ENCODE results near the gene ZNF497. TPM values are rescaled to one million over a fixed set of nuclear protein-coding genes. Genes with fewer than 3 reads are reported as not detected.
A peak's percentile ranks its signal among the peaks of the same experiment; 100 is the strongest.

ZNF497 gene
- total and polyA plus RNA-seq, 2 of the 13 experiments (the other 11 are each of a cell fraction or from before 2014, with no cell fraction given), result 1.5 to 1.9 TPM

- in situ Hi-C loops (cut with HindIII; ENCODE audit: extremely low pct_ligation_motif_present, low pct_unique_long_range_greater_than_20kb), result no loop called here
- CTCF ChIA-PET (ENCODE audit: low intra/inter-chr PET ratio, low total read pairs), result no interaction called here
- BruUV-seq (replicated peaks), result no TSS peak
- TF ChIP-seq HBP1 (CRISPR knock-in tag; IDR thresholded peaks at IDR 0.05; ENCODE audit: low read depth) (no peak), ZNF678 (CRISPR knock-in tag; IDR thresholded peaks at IDR 0.05) (no peak), DNMT3B (CRISPR knock-in tag; conservative IDR thresholded peaks at IDR 0.05) (no peak), TCF7L2 (IDR thresholded peaks at IDR 0.05; ENCODE audit: low read depth, low read length) (no peak), ZNF83 (CRISPR knock-in tag; IDR thresholded peaks at IDR 0.05; ENCODE audit: borderline replicate concordance) (no peak), KMT2B (CRISPR knock-in tag; IDR thresholded peaks at IDR 0.05) (no peak), ZNF431 (CRISPR knock-in tag; IDR thresholded peaks at IDR 0.05; ENCODE audit: borderline replicate concordance, low read depth) (no peak), REPIN1 (CRISPR knock-in tag; IDR thresholded peaks at IDR 0.05; ENCODE audit: borderline replicate concordance, low read depth) (no peak), ZNF10 (CRISPR knock-in tag; IDR thresholded peaks at IDR 0.05; ENCODE audit: borderline replicate concordance, low read depth) (no peak), SALL2 (CRISPR knock-in tag; IDR thresholded peaks at IDR 0.05) (no peak), MAFK (conservative IDR thresholded peaks at IDR 0.05 in 1 of 2, IDR thresholded peaks at IDR 0.05 in 1 of 2; ENCODE audit: low read length in 2 of 2) (no peak), CHCHD3 (CRISPR knock-in tag; IDR thresholded peaks at IDR 0.05) (no peak), NR1H2 (CRISPR knock-in tag; IDR thresholded peaks at IDR 0.05; ENCODE audit: borderline replicate concordance, low read depth) (no peak)
- TF ChIP-seq, protein P1, sequence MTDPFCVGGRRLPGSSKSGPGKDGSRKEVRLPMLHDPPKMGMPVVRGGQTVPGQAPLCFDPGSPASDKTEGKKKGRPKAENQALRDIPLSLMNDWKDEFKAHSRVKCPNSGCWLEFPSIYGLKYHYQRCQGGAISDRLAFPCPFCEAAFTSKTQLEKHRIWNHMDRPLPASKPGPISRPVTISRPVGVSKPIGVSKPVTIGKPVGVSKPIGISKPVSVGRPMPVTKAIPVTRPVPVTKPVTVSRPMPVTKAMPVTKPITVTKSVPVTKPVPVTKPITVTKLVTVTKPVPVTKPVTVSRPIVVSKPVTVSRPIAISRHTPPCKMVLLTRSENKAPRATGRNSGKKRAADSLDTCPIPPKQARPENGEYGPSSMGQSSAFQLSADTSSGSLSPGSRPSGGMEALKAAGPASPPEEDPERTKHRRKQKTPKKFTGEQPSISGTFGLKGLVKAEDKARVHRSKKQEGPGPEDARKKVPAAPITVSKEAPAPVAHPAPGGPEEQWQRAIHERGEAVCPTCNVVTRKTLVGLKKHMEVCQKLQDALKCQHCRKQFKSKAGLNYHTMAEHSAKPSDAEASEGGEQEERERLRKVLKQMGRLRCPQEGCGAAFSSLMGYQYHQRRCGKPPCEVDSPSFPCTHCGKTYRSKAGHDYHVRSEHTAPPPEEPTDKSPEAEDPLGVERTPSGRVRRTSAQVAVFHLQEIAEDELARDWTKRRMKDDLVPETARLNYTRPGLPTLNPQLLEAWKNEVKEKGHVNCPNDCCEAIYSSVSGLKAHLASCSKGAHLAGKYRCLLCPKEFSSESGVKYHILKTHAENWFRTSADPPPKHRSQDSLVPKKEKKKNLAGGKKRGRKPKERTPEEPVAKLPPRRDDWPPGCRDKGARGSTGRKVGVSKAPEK (CRISPR knock-in tag; IDR thresholded peaks at IDR 0.05; ENCODE audit: borderline replicate concordance), result no peak
- TF ChIP-seq, protein P2, sequence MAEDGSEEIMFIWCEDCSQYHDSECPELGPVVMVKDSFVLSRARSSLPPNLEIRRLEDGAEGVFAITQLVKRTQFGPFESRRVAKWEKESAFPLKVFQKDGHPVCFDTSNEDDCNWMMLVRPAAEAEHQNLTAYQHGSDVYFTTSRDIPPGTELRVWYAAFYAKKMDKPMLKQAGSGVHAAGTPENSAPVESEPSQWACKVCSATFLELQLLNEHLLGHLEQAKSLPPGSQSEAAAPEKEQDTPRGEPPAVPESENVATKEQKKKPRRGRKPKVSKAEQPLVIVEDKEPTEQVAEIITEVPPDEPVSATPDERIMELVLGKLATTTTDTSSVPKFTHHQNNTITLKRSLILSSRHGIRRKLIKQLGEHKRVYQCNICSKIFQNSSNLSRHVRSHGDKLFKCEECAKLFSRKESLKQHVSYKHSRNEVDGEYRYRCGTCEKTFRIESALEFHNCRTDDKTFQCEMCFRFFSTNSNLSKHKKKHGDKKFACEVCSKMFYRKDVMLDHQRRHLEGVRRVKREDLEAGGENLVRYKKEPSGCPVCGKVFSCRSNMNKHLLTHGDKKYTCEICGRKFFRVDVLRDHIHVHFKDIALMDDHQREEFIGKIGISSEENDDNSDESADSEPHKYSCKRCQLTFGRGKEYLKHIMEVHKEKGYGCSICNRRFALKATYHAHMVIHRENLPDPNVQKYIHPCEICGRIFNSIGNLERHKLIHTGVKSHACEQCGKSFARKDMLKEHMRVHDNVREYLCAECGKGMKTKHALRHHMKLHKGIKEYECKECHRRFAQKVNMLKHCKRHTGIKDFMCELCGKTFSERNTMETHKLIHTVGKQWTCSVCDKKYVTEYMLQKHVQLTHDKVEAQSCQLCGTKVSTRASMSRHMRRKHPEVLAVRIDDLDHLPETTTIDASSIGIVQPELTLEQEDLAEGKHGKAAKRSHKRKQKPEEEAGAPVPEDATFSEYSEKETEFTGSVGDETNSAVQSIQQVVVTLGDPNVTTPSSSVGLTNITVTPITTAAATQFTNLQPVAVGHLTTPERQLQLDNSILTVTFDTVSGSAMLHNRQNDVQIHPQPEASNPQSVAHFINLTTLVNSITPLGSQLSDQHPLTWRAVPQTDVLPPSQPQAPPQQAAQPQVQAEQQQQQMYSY (CRISPR knock-in tag; IDR thresholded peaks at IDR 0.05), result no peak
These were observed 16.7 kb upstream of the ZNF497 start for GRCh38 chr19:58379246-58379645.

More at GRCh38 chr19:58379246-58379645, 16.7 kb upstream of the ZNF497 start:
- Histone ChIP-seq H2AFZ (ENCODE audit: low read length) (no peak overlapping the region), H3K79me2 (ENCODE audit: insufficient read depth, low read length) (no peaks in the 10 kb centered on the region), H3K27ac (ENCODE audit: extremely low read length, insufficient read depth, low read length) (no peak overlapping the region), H3K4me3 (replicated peaks in 1 of 3; ENCODE audit: insufficient read depth in 1 of 3, low read depth in 2 of 3, low read length in 3 of 3) (peak overlapping the region in 1 of 3 experiments; percentile 81; a peak in 3 of 6 replicates), H3K4me2 (ENCODE audit: low read depth, low read length) (peak overlapping the region; percentile 100), H3K36me3 (replicated peaks in 1 of 2; ENCODE audit: control insufficient read depth in 1 of 2, insufficient read depth in 2 of 2, low read length in 2 of 2) (no peaks in the 10 kb centered on the region), H3K9ac (ENCODE audit: insufficient read depth, low read depth, low read length) (peak overlapping the region; percentile 84), H3K9me3 (ENCODE audit: low read length) (no peaks in the 10 kb centered on the region), H4K20me1 (ENCODE audit: insufficient read depth, low read length) (no peaks in the 10 kb centered on the region), H3K27me3 (ENCODE audit: control insufficient read depth in 1 of 2, insufficient read depth in 2 of 2, low read length in 2 of 2) (no peaks in the 10 kb centered on the region), H3K4me1 (ENCODE audit: insufficient read depth, low read length) (peaks cover 18% of the 10 kb centered on the region)
- FAIRE-seq (no peak), DNase-seq (ENCODE audit: low spot score) (no peak), ATAC-seq (no peak)
- intact Hi-C loops (cut with micrococcal nuclease; ENCODE audit: unreplicated experiment), result no loop called here
- 76% methylated on average over 4 of the region's 6 CpGs for WGBS (ENCODE audit: low lambda C conversion rate)
- POLR2A ChIA-PET, result interaction anchor here (0.7 to 3.7 kb wide), 4 partner anchors 17 to 140 kb away, joined by 3 to 33 read pairs (median 4); partner anchors contain the start of genes ZNF497 and ZSCAN22
